Measurements from ENCODE around the gene CDA. TPM values are rescaled to one million over a fixed set of nuclear protein-coding genes. Genes with fewer than 3 reads are reported as not detected.
A peak's percentile ranks its signal among the peaks of the same experiment; 100 is the strongest.

CDA gene
- total RNA-seq, 2 donors from 2014 or later, result 1.3 to 24.3 TPM

DNA sequence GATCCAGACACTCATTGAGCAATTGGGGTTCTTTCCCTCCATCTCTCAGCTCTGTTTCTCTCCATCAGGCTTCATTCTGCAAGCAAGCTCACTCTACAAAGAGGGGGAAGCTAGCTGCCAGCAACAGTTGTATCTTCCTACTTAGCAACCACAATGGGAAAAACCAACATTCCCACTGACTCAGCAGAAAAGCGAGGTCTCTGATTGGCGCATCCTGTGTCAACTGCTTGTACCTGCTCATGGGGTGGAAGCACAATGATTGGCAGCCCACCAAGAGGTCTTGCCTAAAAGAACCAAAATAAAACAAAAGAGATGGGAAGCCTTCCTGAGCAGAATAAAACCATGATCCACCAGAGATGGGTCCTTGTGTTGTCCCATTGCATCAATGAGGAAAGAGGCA is 4.0 kb upstream of the CDA start:
- Mint-ChIP-seq H3K4me1 (peaks cover 16% of the 10 kb centered on the region), H3K27ac (no peak overlapping the region), H3K27me3 (ENCODE audit: insufficient read depth) (peaks cover 3% of the 10 kb centered on the region), H3K36me3 (ENCODE audit: low read depth) (no peaks in the 10 kb centered on the region), H3K9me3 (no peaks in the 10 kb centered on the region), H3K4me3 (no peak overlapping the region)
- Histone ChIP-seq H3K27me3 (ENCODE audit: control insufficient read depth, insufficient read depth, low read length, poor library complexity, severe bottlenecking) (peaks cover 5% of the 10 kb centered on the region), H3K27ac (ENCODE audit: low read depth, low read length) (no peak overlapping the region), H3K9me3 (ENCODE audit: control insufficient read depth, low read length) (no peaks in the 10 kb centered on the region), H3K4me1 (ENCODE audit: control insufficient read depth, insufficient read depth, low read length) (peaks cover 1% of the 10 kb centered on the region), H3K4me3 (ENCODE audit: low read length) (no peak overlapping the region), H3K9ac (ENCODE audit: extremely low read depth, low read length, poor library complexity, severe bottlenecking) (no peak overlapping the region), H3K36me3 (ENCODE audit: control insufficient read depth, insufficient read depth, low read length) (no peaks in the 10 kb centered on the region)
- 80 to 82% methylated on average over 1 to 2 of the region's 2 CpGs for WGBS, 2 experiments (ENCODE audit: insufficient coverage in 1 of 2, insufficient read length in 1 of 2)
- DNase-seq, result peak; percentile 78
- TF ChIP-seq, protein P1, sequence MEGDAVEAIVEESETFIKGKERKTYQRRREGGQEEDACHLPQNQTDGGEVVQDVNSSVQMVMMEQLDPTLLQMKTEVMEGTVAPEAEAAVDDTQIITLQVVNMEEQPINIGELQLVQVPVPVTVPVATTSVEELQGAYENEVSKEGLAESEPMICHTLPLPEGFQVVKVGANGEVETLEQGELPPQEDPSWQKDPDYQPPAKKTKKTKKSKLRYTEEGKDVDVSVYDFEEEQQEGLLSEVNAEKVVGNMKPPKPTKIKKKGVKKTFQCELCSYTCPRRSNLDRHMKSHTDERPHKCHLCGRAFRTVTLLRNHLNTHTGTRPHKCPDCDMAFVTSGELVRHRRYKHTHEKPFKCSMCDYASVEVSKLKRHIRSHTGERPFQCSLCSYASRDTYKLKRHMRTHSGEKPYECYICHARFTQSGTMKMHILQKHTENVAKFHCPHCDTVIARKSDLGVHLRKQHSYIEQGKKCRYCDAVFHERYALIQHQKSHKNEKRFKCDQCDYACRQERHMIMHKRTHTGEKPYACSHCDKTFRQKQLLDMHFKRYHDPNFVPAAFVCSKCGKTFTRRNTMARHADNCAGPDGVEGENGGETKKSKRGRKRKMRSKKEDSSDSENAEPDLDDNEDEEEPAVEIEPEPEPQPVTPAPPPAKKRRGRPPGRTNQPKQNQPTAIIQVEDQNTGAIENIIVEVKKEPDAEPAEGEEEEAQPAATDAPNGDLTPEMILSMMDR (conservative IDR thresholded peaks at IDR 0.05), result no peak

DNA sequence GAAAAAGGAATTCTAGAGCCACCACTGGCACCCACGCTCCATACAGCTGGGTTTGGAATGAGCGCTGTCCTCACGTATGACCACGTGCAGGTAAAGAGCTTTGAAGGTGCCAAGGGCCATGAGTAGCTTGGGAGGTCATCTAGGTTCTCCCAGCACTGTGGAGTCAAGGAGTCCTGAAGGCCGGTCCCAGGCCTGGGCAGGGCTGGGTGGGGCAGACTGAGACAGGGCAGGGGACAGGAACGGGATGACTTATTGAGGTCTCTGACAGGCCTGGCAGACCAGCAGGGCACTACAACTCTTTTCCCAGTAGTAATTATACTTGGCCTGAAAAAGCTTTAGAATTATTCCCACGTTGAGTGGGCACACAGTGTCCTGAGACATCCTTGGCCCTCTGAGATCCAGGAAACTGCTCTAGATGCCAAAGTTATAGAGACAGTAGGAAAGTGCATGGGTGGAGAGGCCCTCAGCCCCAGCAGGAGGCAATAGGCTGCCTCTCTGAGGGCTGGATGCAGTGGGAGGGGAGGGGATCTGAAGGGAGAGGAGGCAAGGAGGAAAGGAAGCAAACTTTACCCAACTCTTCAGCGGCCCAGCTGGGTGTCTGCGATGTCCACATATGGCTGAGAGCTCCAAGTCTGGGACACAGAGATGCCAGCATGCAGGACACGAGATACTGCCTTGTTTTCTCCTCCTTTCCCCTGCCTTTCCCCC is 1.8 kb upstream of the CDA start:
- WGBS, 2 experiments (ENCODE audit: insufficient coverage in 1 of 2, insufficient read length in 1 of 2), result 81 to 82% methylated on average over 6 to 10 of the region's 10 CpGs
- H3K27ac Mint-ChIP-seq, result no peak overlapping the region
- peaks cover 28% of the 10 kb centered on the region for H3K4me1 Mint-ChIP-seq
- Histone ChIP-seq H3K9ac (ENCODE audit: extremely low read depth, low read length, poor library complexity, severe bottlenecking) (no peak overlapping the region), H3K36me3 (ENCODE audit: control insufficient read depth, insufficient read depth, low read length) (no peaks in the 10 kb centered on the region), H3K4me1 (ENCODE audit: control insufficient read depth, insufficient read depth, low read length) (peaks cover 11% of the 10 kb centered on the region), H3K27ac (ENCODE audit: low read depth, low read length) (no peak overlapping the region), H3K4me3 (ENCODE audit: low read length) (no peak overlapping the region), H3K27me3 (ENCODE audit: control insufficient read depth, insufficient read depth, low read length, poor library complexity, severe bottlenecking) (peaks cover 5% of the 10 kb centered on the region), H3K9me3 (ENCODE audit: control insufficient read depth, low read length) (no peaks in the 10 kb centered on the region)
- H3K9me3 Mint-ChIP-seq, result no peaks in the 10 kb centered on the region
- DNase-seq, result peak; percentile 59
- H3K4me3 Mint-ChIP-seq, result no peak overlapping the region
- peaks cover 3% of the 10 kb centered on the region for H3K27me3 Mint-ChIP-seq (ENCODE audit: insufficient read depth)
- no peaks in the 10 kb centered on the region for H3K36me3 Mint-ChIP-seq (ENCODE audit: low read depth)
- TF ChIP-seq, protein P1 (conservative IDR thresholded peaks at IDR 0.05), result no peak

DNA sequence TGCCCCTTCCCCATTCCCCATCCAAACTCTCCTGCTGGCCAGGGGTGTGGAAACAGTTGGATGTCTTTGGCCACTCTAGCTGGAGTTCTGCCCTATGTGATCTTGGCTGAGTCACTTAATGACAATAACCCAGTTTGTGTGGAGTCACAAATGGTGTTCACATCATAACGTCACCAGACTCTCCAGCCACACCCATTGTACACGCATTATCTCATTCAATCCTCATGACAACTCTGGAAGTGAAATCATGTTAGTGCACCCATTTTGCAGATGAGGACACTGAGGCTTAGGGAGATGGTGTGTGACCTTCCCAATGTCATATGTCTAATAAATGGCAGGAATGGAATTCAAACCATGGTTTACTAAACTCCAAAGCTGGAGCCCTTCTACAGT is 1.2 kb upstream of the CDA start:
- peaks cover 3% of the 10 kb centered on the region for H3K27me3 Mint-ChIP-seq (ENCODE audit: insufficient read depth)
- H3K36me3 Mint-ChIP-seq (ENCODE audit: low read depth), result no peaks in the 10 kb centered on the region
- Histone ChIP-seq H3K9ac (ENCODE audit: extremely low read depth, low read length, poor library complexity, severe bottlenecking) (no peak overlapping the region), H3K9me3 (ENCODE audit: control insufficient read depth, low read length) (no peaks in the 10 kb centered on the region), H3K27me3 (ENCODE audit: control insufficient read depth, insufficient read depth, low read length, poor library complexity, severe bottlenecking) (peaks cover 5% of the 10 kb centered on the region), H3K27ac (ENCODE audit: low read depth, low read length) (no peak overlapping the region), H3K4me3 (ENCODE audit: low read length) (no peak overlapping the region), H3K4me1 (ENCODE audit: control insufficient read depth, insufficient read depth, low read length) (peaks cover 11% of the 10 kb centered on the region), H3K36me3 (ENCODE audit: control insufficient read depth, insufficient read depth, low read length) (no peaks in the 10 kb centered on the region)
- H3K4me3 Mint-ChIP-seq, result no peak overlapping the region
- peaks cover 28% of the 10 kb centered on the region for H3K4me1 Mint-ChIP-seq
- TF ChIP-seq, protein P1 (conservative IDR thresholded peaks at IDR 0.05), result no peak
- no peak overlapping the region for H3K27ac Mint-ChIP-seq
- WGBS, 2 experiments (ENCODE audit: insufficient coverage in 1 of 2, insufficient read length in 1 of 2), result 80 to 81% methylated on average over 1 to 2 of the region's 2 CpGs
- H3K9me3 Mint-ChIP-seq, result no peaks in the 10 kb centered on the region
- DNase-seq, result no peak

Data from endodermal cell (in vitro differentiated cells).